Parathyroid adenoma (tissue), 2 donors: Measurements from ENCODE around the gene OAT.

Experiments
- H2AFZ ChIP-seq: fragments of 300-600 bp; sonication (generic); one replicate; pipeline ENCODE4 v1.7.0; 2017; ENCODE audit warnings: antibody characterized with exemption, mild to moderate bottlenecking
- H3K27ac ChIP-seq: fragments of 300-600 bp; sonication (generic); one replicate; pipeline ENCODE4 v1.7.0; 2017
- H3K27me3 ChIP-seq: fragments of 300-600 bp; sonication (generic); one replicate; pipeline ENCODE4 v1.7.0; 2017; ENCODE audit warnings: low read length; ENCODE audit not compliant: control insufficient read depth, insufficient read depth
- H3K36me3 ChIP-seq: fragments of 300-600 bp; sonication (generic); one replicate; pipeline ENCODE4 v1.7.0; 2017; ENCODE audit warnings: low read length; ENCODE audit not compliant: control insufficient read depth, insufficient read depth
- H3K4me1 ChIP-seq: fragments of 300-600 bp; sonication (generic); one replicate; pipeline ENCODE4 v1.7.0; 2017; ENCODE audit warnings: control low read depth
- H3K4me2 ChIP-seq: fragments of 300-600 bp; sonication (generic); one replicate; pipeline ENCODE4 v1.7.0; 2017; ENCODE audit warnings: low read length
- H3K4me3 ChIP-seq: fragments of 300-600 bp; sonication (generic); one replicate; pipeline ENCODE4 v1.7.0; 2017; ENCODE audit warnings: low read depth, low read length
- H3K79me2 ChIP-seq: fragments of 300-600 bp; sonication (generic); one replicate; pipeline ENCODE4 v1.7.0; 2017; ENCODE audit warnings: control low read depth
- H3K9ac ChIP-seq: fragments of 300-600 bp; sonication (generic); one replicate; pipeline ENCODE4 v1.7.0; 2017; ENCODE audit warnings: mild to moderate bottlenecking
- H3K9me3 ChIP-seq: fragments of 300-600 bp; sonication (generic); one replicate; pipeline ENCODE4 v1.7.0; 2017; ENCODE audit warnings: low read length; ENCODE audit not compliant: control insufficient read depth
- TF ChIP-seq, protein P1 (sequence below): fragments of 300-600 bp; sonication (generic); IDR thresholded peaks from one replicate; pipeline ENCODE4 v1.7.0; 2017; ENCODE audit warnings: antibody characterized with exemption, mild to moderate bottlenecking
- donor health status: primary hyperparathyroidism.

OAT gene

DNA sequence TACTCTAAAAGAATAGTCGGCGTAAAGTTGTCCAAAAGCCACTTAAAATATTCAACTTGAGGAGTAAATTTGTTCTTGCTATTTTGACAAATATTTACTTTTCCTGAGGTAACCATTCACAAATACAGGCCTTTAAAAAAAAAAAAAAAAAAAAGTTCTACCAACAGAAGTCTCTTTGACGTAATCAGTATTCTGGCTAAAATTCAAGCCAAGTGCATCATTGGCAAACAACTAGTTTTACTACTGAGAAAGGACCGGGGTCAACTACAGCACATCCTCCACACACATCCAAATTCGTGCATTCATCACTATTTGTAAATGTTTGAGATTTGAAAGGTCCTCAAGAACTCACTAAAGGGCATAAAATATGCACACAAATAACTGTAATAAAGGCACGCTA, 2.0 kb downstream of the OAT start:
- Histone ChIP-seq H3K4me2 (no peak overlapping the region), H3K4me3 (no peak overlapping the region), H3K36me3 (no peaks in the 10 kb centered on the region), H2AFZ (no peak overlapping the region), H3K79me2 (peaks cover 9% of the 10 kb centered on the region), H3K9me3 (no peaks in the 10 kb centered on the region), H3K4me1 (peaks cover 5% of the 10 kb centered on the region), H3K27ac (no peak overlapping the region), H3K27me3 (no peaks in the 10 kb centered on the region), H3K9ac (no peak overlapping the region)
- TF ChIP-seq, protein P1, sequence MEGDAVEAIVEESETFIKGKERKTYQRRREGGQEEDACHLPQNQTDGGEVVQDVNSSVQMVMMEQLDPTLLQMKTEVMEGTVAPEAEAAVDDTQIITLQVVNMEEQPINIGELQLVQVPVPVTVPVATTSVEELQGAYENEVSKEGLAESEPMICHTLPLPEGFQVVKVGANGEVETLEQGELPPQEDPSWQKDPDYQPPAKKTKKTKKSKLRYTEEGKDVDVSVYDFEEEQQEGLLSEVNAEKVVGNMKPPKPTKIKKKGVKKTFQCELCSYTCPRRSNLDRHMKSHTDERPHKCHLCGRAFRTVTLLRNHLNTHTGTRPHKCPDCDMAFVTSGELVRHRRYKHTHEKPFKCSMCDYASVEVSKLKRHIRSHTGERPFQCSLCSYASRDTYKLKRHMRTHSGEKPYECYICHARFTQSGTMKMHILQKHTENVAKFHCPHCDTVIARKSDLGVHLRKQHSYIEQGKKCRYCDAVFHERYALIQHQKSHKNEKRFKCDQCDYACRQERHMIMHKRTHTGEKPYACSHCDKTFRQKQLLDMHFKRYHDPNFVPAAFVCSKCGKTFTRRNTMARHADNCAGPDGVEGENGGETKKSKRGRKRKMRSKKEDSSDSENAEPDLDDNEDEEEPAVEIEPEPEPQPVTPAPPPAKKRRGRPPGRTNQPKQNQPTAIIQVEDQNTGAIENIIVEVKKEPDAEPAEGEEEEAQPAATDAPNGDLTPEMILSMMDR: no peak

DNA sequence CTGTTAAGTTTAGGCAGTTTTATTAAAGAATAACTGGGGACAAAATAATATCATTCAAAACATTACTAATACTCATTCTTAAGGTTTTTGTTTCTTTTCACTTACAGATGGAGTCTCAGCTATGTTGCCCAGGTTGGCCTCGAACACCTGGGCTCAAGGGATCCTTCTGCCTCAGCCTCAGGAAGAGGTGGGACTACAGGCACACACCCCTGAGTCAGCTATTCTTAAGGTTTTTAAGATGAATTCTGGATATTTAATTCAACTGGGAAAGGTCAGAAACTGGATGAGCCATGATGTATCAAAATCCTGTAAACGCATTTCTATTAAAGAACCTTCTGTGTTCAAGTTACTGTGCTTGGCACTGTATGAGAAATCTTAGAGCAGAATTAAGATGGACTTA, 3.5 kb downstream of the OAT start:
- Histone ChIP-seq H3K9me3 (no peaks in the 10 kb centered on the region), H2AFZ (no peak overlapping the region), H3K9ac (no peak overlapping the region), H3K27me3 (no peaks in the 10 kb centered on the region), H3K36me3 (no peaks in the 10 kb centered on the region), H3K79me2 (peaks cover 9% of the 10 kb centered on the region), H3K4me3 (no peak overlapping the region), H3K4me1 (peaks cover 5% of the 10 kb centered on the region), H3K4me2 (no peak overlapping the region), H3K27ac (no peak overlapping the region)
- TF ChIP-seq, protein P1: no peak

- Histone ChIP-seq H3K27me3 (no peaks in the 10 kb centered on the region), H3K9me3 (no peaks in the 10 kb centered on the region), H3K4me1 (peaks cover 5% of the 10 kb centered on the region), H3K9ac (no peak overlapping the region), H3K27ac (no peak overlapping the region), H3K36me3 (no peaks in the 10 kb centered on the region), H3K4me3 (no peak overlapping the region), H3K4me2 (no peak overlapping the region), H3K79me2 (peaks cover 9% of the 10 kb centered on the region), H2AFZ (no peak overlapping the region)
- TF ChIP-seq, protein P1: no peak
These were observed 4.6 kb downstream of the OAT start for GRCh38 chr10:124414076-124414475.

DNA sequence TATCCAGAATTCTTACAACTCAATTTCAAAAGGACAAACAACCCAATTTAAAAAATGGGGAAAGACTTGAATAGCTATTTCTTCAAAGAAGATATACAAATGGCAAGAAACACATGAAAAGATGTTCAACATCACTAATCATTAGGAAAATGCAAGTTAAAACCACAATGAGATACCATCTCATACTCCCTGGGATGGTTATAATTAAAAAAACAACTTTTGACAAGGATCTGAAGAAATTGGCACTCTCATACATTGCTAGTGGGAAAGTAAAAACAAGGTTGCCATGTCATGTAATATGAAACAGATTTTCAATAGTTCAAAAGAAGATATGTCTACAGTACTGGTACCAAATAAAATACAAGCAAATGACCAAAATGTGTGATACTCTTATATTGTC, 9.0 kb downstream of the OAT start:
- TF ChIP-seq, protein P1: no peak
- Histone ChIP-seq H3K4me3 (no peak overlapping the region), H3K4me2 (no peak overlapping the region), H3K36me3 (no peaks in the 10 kb centered on the region), H3K79me2 (no peaks in the 10 kb centered on the region), H2AFZ (no peak overlapping the region), H3K4me1 (peaks cover 5% of the 10 kb centered on the region), H3K9ac (no peak overlapping the region), H3K27me3 (no peaks in the 10 kb centered on the region), H3K9me3 (no peaks in the 10 kb centered on the region), H3K27ac (no peak overlapping the region)

- H3K4me1 ChIP-seq: no peaks in the 10 kb centered on the region
- no peak overlapping the region for H3K4me2 ChIP-seq
- TF ChIP-seq, protein P1: no peak
- no peaks in the 10 kb centered on the region for H3K36me3 ChIP-seq
- no peaks in the 10 kb centered on the region for H3K9me3 ChIP-seq
- H2AFZ ChIP-seq: no peak overlapping the region
- no peak overlapping the region for H3K27ac ChIP-seq
- no peak overlapping the region for H3K9ac ChIP-seq
- no peaks in the 10 kb centered on the region for H3K27me3 ChIP-seq
- H3K79me2 ChIP-seq: no peaks in the 10 kb centered on the region
- H3K4me3 ChIP-seq: no peak overlapping the region
These were observed 10.4 kb downstream of the OAT start for GRCh38 chr10:124408357-124408756.
